ENCODE data around the gene PDE4DIP.
"Not testable (repeated sequence)": the region's sequence is repeated elsewhere in the genome, so short reads cannot be mapped to it uniquely, and the experiment has no call there.

The PDE4DIP gene

GRCh38 chr1:149013513-149013912 is 169.3 kb downstream of the PDE4DIP start:
- H2AFZ ChIP-seq (ENCODE audit: low read length, unreplicated experiment); H3K4me3 ChIP-seq (ENCODE audit: low read depth, low read length); H3K27me3 ChIP-seq (ENCODE audit: insufficient read depth, low read length); H3K4me1 ChIP-seq (ENCODE audit: control insufficient read depth, insufficient read depth, low read length, unreplicated experiment); H3K79me2 ChIP-seq (ENCODE audit: control insufficient read depth, insufficient read depth, low read length, unreplicated experiment); H3K36me3 ChIP-seq (ENCODE audit: insufficient read depth, low read length); H3K27ac ChIP-seq (ENCODE audit: low read depth, low read length): not testable (repeated sequence)

GRCh38 chr1:149015522-149015921 is 171.3 kb downstream of the PDE4DIP start:
- H3K27ac ChIP-seq (ENCODE audit: low read depth, low read length); H3K4me1 ChIP-seq (ENCODE audit: control insufficient read depth, insufficient read depth, low read length, unreplicated experiment); H3K4me3 ChIP-seq (ENCODE audit: low read depth, low read length); H2AFZ ChIP-seq (ENCODE audit: low read length, unreplicated experiment); H3K79me2 ChIP-seq (ENCODE audit: control insufficient read depth, insufficient read depth, low read length, unreplicated experiment); H3K27me3 ChIP-seq (ENCODE audit: insufficient read depth, low read length); H3K36me3 ChIP-seq (ENCODE audit: insufficient read depth, low read length): not testable (repeated sequence)

- not testable (repeated sequence) for H2AFZ ChIP-seq (ENCODE audit: low read length, unreplicated experiment); H3K4me3 ChIP-seq (ENCODE audit: low read depth, low read length); H3K36me3 ChIP-seq (ENCODE audit: insufficient read depth, low read length); H3K27ac ChIP-seq (ENCODE audit: low read depth, low read length); H3K27me3 ChIP-seq (ENCODE audit: insufficient read depth, low read length); H3K4me1 ChIP-seq (ENCODE audit: control insufficient read depth, insufficient read depth, low read length, unreplicated experiment); H3K79me2 ChIP-seq (ENCODE audit: control insufficient read depth, insufficient read depth, low read length, unreplicated experiment)
These were observed 172.4 kb downstream of the PDE4DIP start for GRCh38 chr1:149016626-149017025.

GRCh38 chr1:149018577-149018976 is 174.3 kb downstream of the PDE4DIP start:
- H3K27me3 ChIP-seq (ENCODE audit: insufficient read depth, low read length); H2AFZ ChIP-seq (ENCODE audit: low read length, unreplicated experiment); H3K36me3 ChIP-seq (ENCODE audit: insufficient read depth, low read length); H3K79me2 ChIP-seq (ENCODE audit: control insufficient read depth, insufficient read depth, low read length, unreplicated experiment); H3K4me1 ChIP-seq (ENCODE audit: control insufficient read depth, insufficient read depth, low read length, unreplicated experiment); H3K27ac ChIP-seq (ENCODE audit: low read depth, low read length); H3K4me3 ChIP-seq (ENCODE audit: low read depth, low read length): not testable (repeated sequence)

- not testable (repeated sequence) for H3K27ac ChIP-seq (ENCODE audit: low read depth, low read length); H2AFZ ChIP-seq (ENCODE audit: low read length, unreplicated experiment); H3K27me3 ChIP-seq (ENCODE audit: insufficient read depth, low read length); H3K4me3 ChIP-seq (ENCODE audit: low read depth, low read length); H3K79me2 ChIP-seq (ENCODE audit: control insufficient read depth, insufficient read depth, low read length, unreplicated experiment); H3K4me1 ChIP-seq (ENCODE audit: control insufficient read depth, insufficient read depth, low read length, unreplicated experiment); H3K36me3 ChIP-seq (ENCODE audit: insufficient read depth, low read length)
These were observed 180.1 kb downstream of the PDE4DIP start for GRCh38 chr1:149024327-149024726.

GRCh38 chr1:149033916-149034315 is 189.7 kb downstream of the PDE4DIP start:
- H3K79me2 ChIP-seq (ENCODE audit: control insufficient read depth, insufficient read depth, low read length, unreplicated experiment); H3K4me3 ChIP-seq (ENCODE audit: low read depth, low read length); H3K27me3 ChIP-seq (ENCODE audit: insufficient read depth, low read length); H3K27ac ChIP-seq (ENCODE audit: low read depth, low read length); H2AFZ ChIP-seq (ENCODE audit: low read length, unreplicated experiment); H3K4me1 ChIP-seq (ENCODE audit: control insufficient read depth, insufficient read depth, low read length, unreplicated experiment); H3K36me3 ChIP-seq (ENCODE audit: insufficient read depth, low read length): not testable (repeated sequence)

GRCh38 chr1:149043056-149043455 is 198.8 kb downstream of the PDE4DIP start:
- H3K4me1 ChIP-seq (ENCODE audit: control insufficient read depth, insufficient read depth, low read length, unreplicated experiment); H3K36me3 ChIP-seq (ENCODE audit: insufficient read depth, low read length); H3K79me2 ChIP-seq (ENCODE audit: control insufficient read depth, insufficient read depth, low read length, unreplicated experiment); H3K27me3 ChIP-seq (ENCODE audit: insufficient read depth, low read length); H3K27ac ChIP-seq (ENCODE audit: low read depth, low read length); H3K4me3 ChIP-seq (ENCODE audit: low read depth, low read length); H2AFZ ChIP-seq (ENCODE audit: low read length, unreplicated experiment): not testable (repeated sequence)

- not testable (repeated sequence) for H3K27me3 ChIP-seq (ENCODE audit: insufficient read depth, low read length); H3K79me2 ChIP-seq (ENCODE audit: control insufficient read depth, insufficient read depth, low read length, unreplicated experiment); H2AFZ ChIP-seq (ENCODE audit: low read length, unreplicated experiment); H3K27ac ChIP-seq (ENCODE audit: low read depth, low read length); H3K4me3 ChIP-seq (ENCODE audit: low read depth, low read length); H3K4me1 ChIP-seq (ENCODE audit: control insufficient read depth, insufficient read depth, low read length, unreplicated experiment); H3K36me3 ChIP-seq (ENCODE audit: insufficient read depth, low read length)
These were observed 220.4 kb downstream of the PDE4DIP start for GRCh38 chr1:149064611-149065010.

- H3K36me3 ChIP-seq (ENCODE audit: insufficient read depth, low read length) = not testable (repeated sequence)
These were observed 231.4 kb downstream of the PDE4DIP start for GRCh38 chr1:149075505-149076127.

More at GRCh38 chr1:149075505-149076127, 231.4 kb downstream of the PDE4DIP start:
- not testable (repeated sequence) for H3K27me3 ChIP-seq (ENCODE audit: insufficient read depth, low read length); H3K4me3 ChIP-seq (ENCODE audit: low read depth, low read length); H3K79me2 ChIP-seq (ENCODE audit: control insufficient read depth, insufficient read depth, low read length, unreplicated experiment); H2AFZ ChIP-seq (ENCODE audit: low read length, unreplicated experiment); H3K4me1 ChIP-seq (ENCODE audit: control insufficient read depth, insufficient read depth, low read length, unreplicated experiment); H3K27ac ChIP-seq (ENCODE audit: low read depth, low read length)

Measured in ACC112 (cell line).